Prostate gland (tissue), 1 donor: ENCODE results near the gene LCA5.

ENCODE experiments used
- POLR2A ChIP-seq: fragments of 450-650 bp; IDR thresholded peaks from one replicate; pipeline ENCODE4 v1.6.1; 2016; ENCODE audit warnings: antibody characterized with exemption, mild to moderate bottlenecking
- POLR2AphosphoS5 ChIP-seq: sonication (generic); formaldehyde crosslinking; IDR thresholded peaks from one replicate; pipeline ENCODE4 v1.6.1; 2017; ENCODE audit warnings: antibody characterized with exemption

GRCh38 chr6:79554305-79554704 is 17.1 kb upstream of the LCA5 start:
- TF ChIP-seq POLR2A (no peak), POLR2AphosphoS5 (no peak)
